ENCODE measurements around the gene PKDCC.
"Not testable (repeated sequence)": the region's sequence is repeated elsewhere in the genome, so short reads cannot be mapped to it uniquely, and the experiment has no call there.

DNA sequence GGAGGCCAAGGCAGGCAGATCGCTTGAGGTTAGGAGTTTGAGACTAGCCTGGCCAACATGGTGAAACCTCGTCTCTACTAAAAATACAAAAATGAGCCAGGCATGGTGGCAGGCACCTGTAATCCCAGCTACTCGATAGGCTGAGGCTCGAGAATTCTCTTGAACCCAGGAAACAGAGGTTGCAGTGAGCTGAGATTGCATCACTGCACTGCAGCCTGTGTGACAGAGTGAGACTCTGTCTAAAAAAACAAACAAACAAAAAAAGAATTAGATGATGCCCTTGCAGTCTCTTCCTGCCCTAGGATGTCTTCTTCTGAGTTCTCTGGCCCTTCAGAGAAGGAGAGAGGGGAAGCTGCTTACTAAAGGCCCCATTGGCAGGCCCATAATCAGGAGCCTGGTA lies 37.2 kb downstream of the PKDCC start:
- TF ChIP-seq SRF (IDR thresholded peaks at IDR 0.05; ENCODE audit: low read depth, low read length); REST (IDR thresholded peaks at IDR 0.05; ENCODE audit: borderline replicate concordance in 1 of 2, low read depth in 1 of 2, low read length in 2 of 2); NFYB (CRISPR knock-in tag; IDR thresholded peaks at IDR 0.05): not testable (repeated sequence)

Data from HepG2 (cell line).